ENCODE measurements around the gene ZPBP2.
"Not testable (repeated sequence)": the region's sequence is repeated elsewhere in the genome, so short reads cannot be mapped to it uniquely, and the experiment has no call there.

ZPBP2 gene

DNA sequence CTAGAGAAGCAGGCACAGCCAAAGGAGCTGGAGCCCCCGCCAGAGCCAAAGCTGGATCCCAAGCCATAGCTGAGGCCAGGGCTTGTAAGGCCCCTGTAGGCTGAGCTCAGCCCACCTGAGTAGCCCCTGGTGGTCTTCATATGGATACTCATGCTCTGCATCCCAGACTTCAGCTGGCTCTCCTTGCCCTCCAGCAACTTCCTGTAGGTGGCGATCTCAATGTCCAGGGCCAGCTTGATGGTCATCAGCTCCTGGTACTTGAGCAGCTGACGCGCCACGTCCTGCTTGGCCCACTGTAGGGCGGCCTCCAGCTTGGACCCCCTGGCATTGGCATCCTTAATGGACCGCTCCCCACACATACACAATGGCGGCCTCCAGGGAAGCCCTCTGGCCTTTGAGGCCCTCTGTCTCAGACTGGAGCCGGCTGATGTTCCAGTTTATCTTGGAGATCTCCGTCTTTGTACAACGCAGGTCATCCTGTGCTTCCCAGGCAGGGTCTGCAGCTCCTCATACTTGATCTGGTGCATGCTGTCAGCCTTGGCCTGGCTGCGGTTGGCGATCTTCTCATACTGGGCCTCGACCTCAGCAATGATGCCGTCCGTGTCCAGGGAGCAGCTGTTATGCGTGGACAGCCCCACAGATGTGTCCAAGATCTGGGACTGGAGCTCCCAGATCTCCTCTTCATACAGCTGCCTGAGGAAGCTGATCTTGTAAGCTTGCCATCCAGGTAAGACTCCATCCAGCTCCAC is 32.8 kb upstream of the ZPBP2 start:
- peaks cover 4% of the 10 kb centered on the region for H3K27me3 ChIP-seq (replicated peaks; ENCODE audit: control insufficient read depth, insufficient read depth, low read length)
- H3K36me3 ChIP-seq (ENCODE audit: control insufficient read depth, insufficient read depth, low read length, severe bottlenecking), result no peaks in the 10 kb centered on the region
- no peak overlapping the region for H3K9ac ChIP-seq (ENCODE audit: low read length)
- DNase-seq (ENCODE audit: low read depth), result no peak
- no peaks in the 10 kb centered on the region for H3K4me1 ChIP-seq (ENCODE audit: control insufficient read depth, insufficient read depth, low read length)
- H3K9me3 ChIP-seq (ENCODE audit: control insufficient read depth, low read length), result peaks cover 32% of the 10 kb centered on the region
- no peak overlapping the region for H3K4me3 ChIP-seq (ENCODE audit: low read length)

DNA sequence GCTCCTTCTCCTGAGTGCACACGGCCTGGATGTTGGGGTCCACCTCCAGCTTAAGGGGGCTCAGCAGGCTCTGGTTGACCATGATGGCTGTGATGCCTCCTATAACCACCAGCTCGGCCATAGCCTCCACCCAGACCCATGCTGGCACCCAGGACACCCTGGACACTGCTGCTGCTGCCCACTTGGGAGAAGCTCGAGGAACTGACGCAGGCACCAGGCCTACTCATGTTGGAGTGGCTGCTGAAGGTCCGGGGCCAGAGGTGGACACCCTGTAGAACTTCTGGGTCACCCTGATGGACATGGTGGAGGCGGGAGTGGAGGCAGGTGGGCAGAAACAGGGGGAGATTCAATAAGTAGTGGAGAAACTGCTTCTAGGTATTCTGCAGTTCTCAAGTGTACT is 31.9 kb upstream of the ZPBP2 start:
- Histone ChIP-seq H3K36me3 (ENCODE audit: control insufficient read depth, insufficient read depth, low read length, severe bottlenecking) (no peaks in the 10 kb centered on the region), H3K27me3 (replicated peaks; ENCODE audit: control insufficient read depth, insufficient read depth, low read length) (peaks cover 6% of the 10 kb centered on the region), H3K9ac (ENCODE audit: low read length) (no peak overlapping the region), H3K9me3 (ENCODE audit: control insufficient read depth, low read length) (peaks cover 32% of the 10 kb centered on the region), H3K4me3 (ENCODE audit: low read length) (no peak overlapping the region), H3K4me1 (ENCODE audit: control insufficient read depth, insufficient read depth, low read length) (no peaks in the 10 kb centered on the region)
- no peak for DNase-seq (ENCODE audit: low read depth)

GRCh38 chr17:39838057-39838456 is 29.9 kb upstream of the ZPBP2 start:
- no peak overlapping the region for H3K9ac ChIP-seq (ENCODE audit: low read length)
- H3K36me3 ChIP-seq (ENCODE audit: control insufficient read depth, insufficient read depth, low read length, severe bottlenecking), result no peaks in the 10 kb centered on the region
- peaks cover 31% of the 10 kb centered on the region for H3K9me3 ChIP-seq (ENCODE audit: control insufficient read depth, low read length)
- H3K4me1 ChIP-seq (ENCODE audit: control insufficient read depth, insufficient read depth, low read length), result no peaks in the 10 kb centered on the region
- H3K4me3 ChIP-seq (ENCODE audit: low read length), result no peak overlapping the region
- DNase-seq (ENCODE audit: low read depth), result no peak
- peaks cover 13% of the 10 kb centered on the region for H3K27me3 ChIP-seq (replicated peaks; ENCODE audit: control insufficient read depth, insufficient read depth, low read length)

- no peak overlapping the region for H3K9ac ChIP-seq (ENCODE audit: low read length)
- no peaks in the 10 kb centered on the region for H3K36me3 ChIP-seq (ENCODE audit: control insufficient read depth, insufficient read depth, low read length, severe bottlenecking)
- no peaks in the 10 kb centered on the region for H3K4me1 ChIP-seq (ENCODE audit: control insufficient read depth, insufficient read depth, low read length)
- no peak for DNase-seq (ENCODE audit: low read depth)
- peaks cover 15% of the 10 kb centered on the region for H3K27me3 ChIP-seq (replicated peaks; ENCODE audit: control insufficient read depth, insufficient read depth, low read length)
- no peak overlapping the region for H3K4me3 ChIP-seq (ENCODE audit: low read length)
- peaks cover 27% of the 10 kb centered on the region for H3K9me3 ChIP-seq (ENCODE audit: control insufficient read depth, low read length)
Measured at GRCh38 chr17:39838784-39839183, 29.2 kb upstream of the ZPBP2 start.

DNA sequence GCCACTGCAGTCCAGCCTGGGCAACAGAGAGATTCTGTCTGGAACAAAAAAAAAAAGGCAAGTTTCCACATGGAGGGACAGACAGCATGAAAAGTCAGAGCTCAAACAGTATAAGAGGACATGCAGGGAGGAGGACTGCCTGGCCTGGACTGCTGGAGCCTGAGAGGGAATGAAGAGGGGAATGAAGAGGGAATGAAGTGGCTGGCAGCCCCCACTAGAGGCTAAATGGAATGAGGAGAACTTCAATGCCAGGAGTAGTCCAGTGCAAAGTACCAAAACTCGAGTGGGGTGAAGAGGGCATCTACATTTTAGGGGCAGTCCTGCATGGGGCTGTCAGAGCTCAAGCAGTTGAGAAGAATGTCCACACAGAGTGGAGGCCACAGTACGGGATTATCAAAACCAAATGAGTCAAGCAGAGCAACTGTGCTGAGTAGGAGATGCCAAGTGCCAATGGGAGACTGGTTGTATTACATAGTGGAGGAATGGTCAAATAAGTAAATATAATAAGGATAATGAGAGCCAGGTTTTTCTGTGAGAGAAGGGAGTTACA is 26.8 kb upstream of the ZPBP2 start:
- no peak overlapping the region for H3K9ac ChIP-seq (ENCODE audit: low read length)
- no peak for DNase-seq (ENCODE audit: low read depth)
- H3K4me3 ChIP-seq (ENCODE audit: low read length), result no peak overlapping the region
- no peaks in the 10 kb centered on the region for H3K36me3 ChIP-seq (ENCODE audit: control insufficient read depth, insufficient read depth, low read length, severe bottlenecking)
- H3K4me1 ChIP-seq (ENCODE audit: control insufficient read depth, insufficient read depth, low read length), result no peaks in the 10 kb centered on the region
- H3K27me3 ChIP-seq (replicated peaks; ENCODE audit: control insufficient read depth, insufficient read depth, low read length), result peaks cover 32% of the 10 kb centered on the region
- peaks cover 18% of the 10 kb centered on the region for H3K9me3 ChIP-seq (ENCODE audit: control insufficient read depth, low read length)

- no peaks in the 10 kb centered on the region for H3K9me3 ChIP-seq (ENCODE audit: control insufficient read depth, low read length)
- no peak for DNase-seq (ENCODE audit: low read depth)
- H3K36me3 ChIP-seq (ENCODE audit: control insufficient read depth, insufficient read depth, low read length, severe bottlenecking), result no peaks in the 10 kb centered on the region
- peaks cover 56% of the 10 kb centered on the region for H3K27me3 ChIP-seq (replicated peaks; ENCODE audit: control insufficient read depth, insufficient read depth, low read length)
- H3K4me1 ChIP-seq (ENCODE audit: control insufficient read depth, insufficient read depth, low read length), result no peaks in the 10 kb centered on the region
- H3K9ac ChIP-seq (ENCODE audit: low read length), result no peak overlapping the region
- H3K4me3 ChIP-seq (ENCODE audit: low read length), result no peak overlapping the region
Measured at GRCh38 chr17:39845052-39845846, 22.8 kb upstream of the ZPBP2 start.

GRCh38 chr17:39846205-39846604 is 21.8 kb upstream of the ZPBP2 start:
- Histone ChIP-seq H3K4me1 (ENCODE audit: control insufficient read depth, insufficient read depth, low read length) (no peaks in the 10 kb centered on the region), H3K9me3 (ENCODE audit: control insufficient read depth, low read length) (no peaks in the 10 kb centered on the region), H3K4me3 (ENCODE audit: low read length) (no peak overlapping the region), H3K36me3 (ENCODE audit: control insufficient read depth, insufficient read depth, low read length, severe bottlenecking) (no peaks in the 10 kb centered on the region), H3K9ac (ENCODE audit: low read length) (no peak overlapping the region), H3K27me3 (replicated peaks; ENCODE audit: control insufficient read depth, insufficient read depth, low read length) (peaks cover 53% of the 10 kb centered on the region)
- no peak for DNase-seq (ENCODE audit: low read depth)

DNA sequence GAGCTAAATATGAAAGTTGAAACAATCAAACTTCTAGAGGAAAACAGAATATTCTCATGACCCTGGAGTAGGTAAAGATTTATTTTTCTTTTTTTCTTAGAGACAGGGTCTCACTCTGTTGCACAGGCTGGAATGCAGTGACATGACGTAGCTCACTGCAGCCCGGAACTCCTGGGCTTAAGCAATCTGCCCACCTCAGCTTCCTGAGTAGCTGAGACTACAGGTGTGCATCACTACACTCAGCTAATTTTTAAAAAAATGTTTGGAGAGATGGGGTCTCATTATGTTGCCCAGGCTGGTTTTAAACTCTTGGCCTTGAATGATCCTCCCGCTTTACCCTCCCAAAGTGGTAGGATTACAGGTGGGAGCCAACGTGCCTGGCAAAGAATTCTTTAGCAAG is 19.4 kb upstream of the ZPBP2 start:
- no peaks in the 10 kb centered on the region for H3K4me1 ChIP-seq (ENCODE audit: control insufficient read depth, insufficient read depth, low read length)
- no peak for DNase-seq (ENCODE audit: low read depth)
- H3K4me3 ChIP-seq (ENCODE audit: low read length), result no peak overlapping the region
- H3K9me3 ChIP-seq (ENCODE audit: control insufficient read depth, low read length), result no peaks in the 10 kb centered on the region
- H3K9ac ChIP-seq (ENCODE audit: low read length), result no peak overlapping the region
- H3K36me3 ChIP-seq (ENCODE audit: control insufficient read depth, insufficient read depth, low read length, severe bottlenecking), result no peaks in the 10 kb centered on the region
- H3K27me3 ChIP-seq (replicated peaks; ENCODE audit: control insufficient read depth, insufficient read depth, low read length), result peaks cover 59% of the 10 kb centered on the region

DNA sequence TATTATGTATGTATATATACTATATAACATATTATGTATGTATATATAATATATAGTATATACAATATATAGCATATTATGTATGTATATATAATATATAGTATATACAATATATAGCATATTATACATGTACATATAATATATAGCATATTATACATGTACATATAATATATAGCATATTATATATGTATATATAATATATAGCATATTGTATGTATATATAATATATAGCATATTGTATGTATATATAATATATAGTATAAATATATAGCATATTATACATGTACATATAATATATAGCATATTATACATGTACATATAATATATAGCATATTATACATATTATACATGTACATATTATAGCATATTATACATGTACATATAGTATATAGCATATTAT is 17.8 kb upstream of the ZPBP2 start:
- not testable (repeated sequence) for H3K36me3 ChIP-seq (ENCODE audit: control insufficient read depth, insufficient read depth, low read length, severe bottlenecking); H3K4me3 ChIP-seq (ENCODE audit: low read length); H3K9ac ChIP-seq (ENCODE audit: low read length); DNase-seq (ENCODE audit: low read depth); H3K9me3 ChIP-seq (ENCODE audit: control insufficient read depth, low read length); H3K4me1 ChIP-seq (ENCODE audit: control insufficient read depth, insufficient read depth, low read length)
- peaks cover 61% of the 10 kb centered on the region for H3K27me3 ChIP-seq (replicated peaks; ENCODE audit: control insufficient read depth, insufficient read depth, low read length)

GRCh38 chr17:39852239-39852638 is 15.8 kb upstream of the ZPBP2 start:
- no peak overlapping the region for H3K4me3 ChIP-seq (ENCODE audit: low read length)
- no peak for DNase-seq (ENCODE audit: low read depth)

DNA sequence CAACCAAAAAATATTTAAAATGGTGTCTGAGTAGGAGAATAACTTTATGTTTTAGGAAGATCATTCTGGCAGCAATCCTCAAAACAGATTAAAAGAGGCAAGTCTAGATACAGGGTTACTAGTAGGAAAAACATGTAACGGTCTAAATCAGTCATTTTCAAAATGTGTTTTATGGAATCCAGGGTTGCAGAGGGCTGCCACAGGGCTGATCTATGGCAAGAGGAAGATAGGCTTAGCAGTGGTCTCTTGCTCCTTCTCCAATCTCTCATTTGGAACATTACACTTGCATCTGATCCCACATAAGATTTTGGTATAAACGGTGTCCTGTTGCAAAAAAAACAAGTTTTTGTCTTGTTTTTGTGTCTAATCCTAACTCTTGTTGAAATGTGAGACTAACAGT is 13.1 kb upstream of the ZPBP2 start:
- H3K9ac ChIP-seq (ENCODE audit: low read length), result no peak overlapping the region
- H3K4me1 ChIP-seq (ENCODE audit: control insufficient read depth, insufficient read depth, low read length), result no peaks in the 10 kb centered on the region
- peaks cover 35% of the 10 kb centered on the region for H3K27me3 ChIP-seq (replicated peaks; ENCODE audit: control insufficient read depth, insufficient read depth, low read length)
- DNase-seq (ENCODE audit: low read depth), result no peak
- H3K36me3 ChIP-seq (ENCODE audit: control insufficient read depth, insufficient read depth, low read length, severe bottlenecking), result no peaks in the 10 kb centered on the region
- H3K9me3 ChIP-seq (ENCODE audit: control insufficient read depth, low read length), result no peaks in the 10 kb centered on the region
- no peak overlapping the region for H3K4me3 ChIP-seq (ENCODE audit: low read length)

More at GRCh38 chr17:39852239-39852638, 15.8 kb upstream of the ZPBP2 start:
- Histone ChIP-seq H3K27me3 (replicated peaks; ENCODE audit: control insufficient read depth, insufficient read depth, low read length) (peaks cover 50% of the 10 kb centered on the region), H3K36me3 (ENCODE audit: control insufficient read depth, insufficient read depth, low read length, severe bottlenecking) (no peaks in the 10 kb centered on the region), H3K9me3 (ENCODE audit: control insufficient read depth, low read length) (no peaks in the 10 kb centered on the region), H3K4me1 (ENCODE audit: control insufficient read depth, insufficient read depth, low read length) (no peaks in the 10 kb centered on the region), H3K9ac (ENCODE audit: low read length) (no peak overlapping the region)
